Stimulated activated CD8-positive, alpha-beta memory T cell treated with anti-CD3 and anti-CD28 coated beads, Interleukin-4, amount 100 ng/mL, for 24 hours (primary cell): ENCODE measurements around the gene GGA3.
"Not testable (repeated sequence)": the region's sequence is repeated elsewhere in the genome, so short reads cannot be mapped to it uniquely, and the experiment has no call there.

ENCODE experiments used
- DNase-seq: peaks from one replicate; pipeline ENCODE4 v3.0.0-alpha.2; 2020; ENCODE audit warnings: low read depth

GGA3 gene, protein sequence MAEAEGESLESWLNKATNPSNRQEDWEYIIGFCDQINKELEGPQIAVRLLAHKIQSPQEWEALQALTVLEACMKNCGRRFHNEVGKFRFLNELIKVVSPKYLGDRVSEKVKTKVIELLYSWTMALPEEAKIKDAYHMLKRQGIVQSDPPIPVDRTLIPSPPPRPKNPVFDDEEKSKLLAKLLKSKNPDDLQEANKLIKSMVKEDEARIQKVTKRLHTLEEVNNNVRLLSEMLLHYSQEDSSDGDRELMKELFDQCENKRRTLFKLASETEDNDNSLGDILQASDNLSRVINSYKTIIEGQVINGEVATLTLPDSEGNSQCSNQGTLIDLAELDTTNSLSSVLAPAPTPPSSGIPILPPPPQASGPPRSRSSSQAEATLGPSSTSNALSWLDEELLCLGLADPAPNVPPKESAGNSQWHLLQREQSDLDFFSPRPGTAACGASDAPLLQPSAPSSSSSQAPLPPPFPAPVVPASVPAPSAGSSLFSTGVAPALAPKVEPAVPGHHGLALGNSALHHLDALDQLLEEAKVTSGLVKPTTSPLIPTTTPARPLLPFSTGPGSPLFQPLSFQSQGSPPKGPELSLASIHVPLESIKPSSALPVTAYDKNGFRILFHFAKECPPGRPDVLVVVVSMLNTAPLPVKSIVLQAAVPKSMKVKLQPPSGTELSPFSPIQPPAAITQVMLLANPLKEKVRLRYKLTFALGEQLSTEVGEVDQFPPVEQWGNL

DNA sequence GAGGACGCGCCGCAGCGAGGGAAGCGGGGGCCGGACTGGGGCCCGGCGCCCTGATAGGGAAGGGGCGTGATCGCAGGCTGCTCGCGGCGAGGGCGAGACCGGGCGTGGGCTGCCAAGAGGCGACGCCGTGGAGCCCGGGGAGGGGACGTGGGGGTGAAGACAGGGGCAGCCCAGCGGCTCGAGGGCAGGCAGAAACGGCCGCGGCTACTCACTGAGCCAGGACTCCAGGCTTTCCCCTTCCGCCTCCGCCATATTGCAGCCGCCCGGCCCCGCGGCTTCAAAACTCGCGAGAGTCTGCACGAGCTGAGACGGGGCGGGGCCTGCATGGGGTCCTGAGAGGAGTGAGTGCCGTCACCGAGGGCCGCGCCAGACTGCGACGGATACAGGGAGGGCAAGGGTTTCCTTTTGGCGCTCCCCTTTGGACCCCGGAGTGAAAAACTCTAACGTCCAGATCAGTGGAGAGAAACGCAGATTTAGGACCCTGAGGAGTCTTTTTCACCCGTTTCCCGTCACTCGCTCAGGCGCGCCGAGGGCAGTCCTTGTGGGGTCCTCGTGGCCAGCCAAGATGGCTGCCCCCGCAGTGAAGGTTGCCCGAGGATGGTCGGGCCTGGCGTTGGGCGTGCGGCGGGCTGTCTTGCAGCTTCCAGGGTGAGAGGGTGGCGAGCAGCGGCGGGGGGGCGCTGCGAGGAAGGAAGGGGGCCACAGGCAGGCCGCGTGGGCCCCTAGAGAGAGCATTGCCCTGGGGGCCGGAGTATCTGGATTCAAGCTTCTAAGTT is at the start of gene GGA3, which contains the start of gene MRPS7:
GGA3 (minus strand) TSS at position 271 of the 776 bp plus-strand sequence; CDS start at position 252, 19 bp downstream.
MRPS7 (plus strand) TSS at position 544 of the 776 bp plus-strand sequence; CDS start at position 566, 22 bp downstream.
- DNase-seq, result peak; percentile 90

- no peak for DNase-seq
Measured at GRCh38 chr17:75308732-75309629, 47.6 kb upstream of the GGA3 start.

- no peak for DNase-seq
Measured at GRCh38 chr17:75307957-75308731, 46.7 kb upstream of the GGA3 start.

- DNase-seq, result no peak
Measured at GRCh38 chr17:75301502-75302206, 40.2 kb upstream of the GGA3 start.

DNA sequence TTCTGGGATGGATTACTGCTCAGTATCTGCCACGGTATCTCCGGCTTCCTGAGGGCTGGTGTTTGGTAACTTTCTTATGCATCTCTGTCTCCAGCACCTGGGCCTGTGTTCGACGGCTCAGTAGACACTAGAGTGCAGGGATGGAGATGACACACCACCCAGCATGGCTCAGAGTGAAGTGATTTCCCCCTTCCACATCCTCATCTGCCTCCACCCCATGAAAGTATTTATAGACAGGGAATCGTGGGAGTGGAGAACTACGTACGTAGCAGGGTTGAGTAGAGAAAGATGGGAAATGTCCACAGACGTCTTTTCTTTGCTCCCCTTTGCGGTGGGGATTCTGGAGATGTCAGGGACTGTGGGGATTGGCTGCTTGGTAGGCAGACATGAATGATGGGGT is 39.6 kb upstream of the GGA3 start:
- no peak for DNase-seq

DNA sequence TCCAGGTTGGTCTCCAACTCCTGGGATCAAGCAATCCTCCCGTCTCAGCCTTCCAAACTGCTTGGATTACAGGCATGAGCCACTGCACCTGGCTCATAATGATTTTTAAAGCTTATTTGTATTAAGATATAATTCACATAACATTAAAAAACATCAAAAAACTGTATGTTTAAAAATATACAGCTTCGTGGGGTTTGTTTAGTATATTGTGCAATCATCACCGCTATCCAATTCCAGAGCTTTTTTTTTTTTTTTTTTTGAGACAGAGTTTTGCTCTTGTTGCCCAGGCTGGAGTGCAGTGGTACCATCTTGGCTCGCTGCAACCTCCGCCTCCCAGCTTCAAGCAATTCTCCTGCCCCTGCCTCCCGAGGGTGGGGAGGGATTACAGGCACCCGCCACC is 38.9 kb upstream of the GGA3 start:
- no peak for DNase-seq

DNA sequence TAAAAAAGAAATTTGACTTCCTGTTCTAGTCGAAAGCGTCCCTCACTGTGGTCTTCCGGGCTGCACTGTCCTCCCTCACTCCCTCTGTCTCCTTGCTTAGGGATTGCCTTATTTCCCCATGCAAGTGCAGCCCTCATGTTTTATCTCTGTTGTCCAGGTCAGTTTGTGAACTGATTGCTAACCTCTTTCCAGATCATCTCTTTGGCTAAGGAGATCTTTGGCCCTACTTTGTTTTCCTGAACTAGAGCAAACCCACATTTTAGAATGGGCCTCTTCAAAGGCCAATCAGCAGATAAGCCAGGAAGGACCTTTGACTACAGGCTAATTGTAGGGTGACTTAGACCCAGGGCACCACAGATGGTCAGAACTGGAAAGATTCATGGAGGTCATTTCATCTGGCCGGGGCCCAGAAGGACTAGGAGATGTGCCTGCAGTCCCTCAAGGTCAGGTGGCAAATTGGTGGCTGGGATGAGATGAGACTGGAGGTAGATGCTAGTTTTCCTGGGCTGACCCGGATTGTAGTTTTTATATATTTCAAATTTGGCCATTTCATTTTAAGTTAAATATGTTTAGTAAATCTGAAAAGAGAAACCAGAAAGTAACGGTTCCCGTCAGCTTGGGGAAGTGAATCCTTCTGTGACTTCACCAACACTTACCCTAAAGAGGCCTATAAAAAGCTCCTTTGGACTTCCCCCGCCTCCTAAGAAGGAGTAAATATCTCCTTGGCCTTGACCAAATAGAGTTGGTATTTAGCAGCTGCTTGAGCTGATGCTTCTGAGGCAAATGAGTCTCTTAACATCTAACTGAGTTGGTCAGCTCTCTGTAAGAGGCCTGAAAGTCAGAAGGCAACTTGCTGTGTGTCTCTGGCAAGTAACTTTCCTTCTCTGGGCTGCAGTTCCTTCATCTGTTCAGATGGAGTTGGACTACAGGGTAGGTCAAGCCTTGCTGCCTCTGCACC is 34.1 kb upstream of the GGA3 start:
- DNase-seq, result no peak

GRCh38 chr17:75292810-75293448 is 31.5 kb upstream of the GGA3 start:
- DNase-seq, result not testable (repeated sequence)

DNA sequence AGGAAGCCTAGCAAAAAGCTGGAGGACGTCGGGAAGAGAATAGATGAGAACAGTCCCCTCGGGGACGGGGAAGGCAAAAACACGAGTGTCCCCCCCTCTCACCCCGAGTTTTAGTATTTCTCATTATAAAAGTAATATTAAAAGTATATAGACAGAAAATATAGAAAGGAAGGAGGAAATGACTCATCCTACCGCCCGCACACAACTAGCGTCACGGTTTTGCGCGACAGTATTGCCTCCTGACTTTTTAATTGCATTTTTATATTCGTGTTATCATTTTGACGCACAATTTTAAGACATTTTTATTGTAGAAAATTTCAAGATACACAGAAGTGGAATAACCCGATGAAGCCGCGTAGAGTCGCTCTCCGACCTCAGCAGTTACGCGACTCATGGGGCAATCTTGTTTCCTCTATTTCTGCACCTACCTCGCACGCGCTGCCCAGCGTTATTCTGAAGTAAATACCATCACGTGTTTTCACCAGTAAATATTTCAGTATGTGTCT is 28.5 kb upstream of the GGA3 start:
- DNase-seq, result peak; percentile 42

DNA sequence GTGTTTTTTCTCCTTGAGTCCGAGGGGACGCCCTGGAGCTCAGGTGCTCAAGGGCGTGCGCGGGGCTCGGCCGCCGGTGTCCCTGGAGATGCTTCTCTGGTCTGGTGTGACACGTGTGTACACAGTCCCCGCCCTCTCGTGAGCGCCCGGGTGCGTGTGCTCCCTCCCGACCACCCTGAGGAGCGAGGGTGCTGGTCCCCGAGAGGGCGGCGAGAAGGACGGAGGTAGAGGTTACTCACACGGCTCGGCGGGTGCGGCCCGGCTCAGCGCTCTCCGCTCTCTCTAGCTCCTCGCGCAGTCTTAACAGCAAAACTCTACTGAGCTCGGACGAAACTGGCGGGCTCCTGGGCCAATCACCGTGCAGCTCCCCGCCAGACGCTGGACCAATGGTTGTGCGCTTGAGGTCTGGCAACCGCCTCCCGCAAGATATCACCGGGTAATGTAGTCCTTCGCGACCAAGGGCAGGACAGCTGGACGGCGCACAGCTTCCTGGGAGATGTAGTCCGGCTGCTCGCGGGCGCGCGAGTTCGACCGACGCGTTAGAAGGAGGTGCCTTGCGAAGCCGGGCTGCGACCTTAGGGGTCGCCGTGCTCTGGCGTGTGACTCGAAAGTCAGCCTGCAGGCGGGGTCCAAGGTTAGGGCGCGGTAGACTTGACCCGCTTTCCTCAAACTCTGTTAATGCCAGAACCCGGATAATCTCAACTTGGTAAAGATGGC is 27.9 kb upstream of the GGA3 start, which contains the start of gene SLC25A19:
SLC25A19 (minus strand) TSS at position 319 of the 717 bp plus-strand sequence. CDS start 2,669 bp downstream, outside the sequence.
- peak; percentile 92 for DNase-seq

- DNase-seq, result peak; percentile 35
Measured at GRCh38 chr17:75288770-75289114, 27.3 kb upstream of the GGA3 start.

- no peak for DNase-seq
Measured at GRCh38 chr17:75288359-75288758, 27.0 kb upstream of the GGA3 start.

DNA sequence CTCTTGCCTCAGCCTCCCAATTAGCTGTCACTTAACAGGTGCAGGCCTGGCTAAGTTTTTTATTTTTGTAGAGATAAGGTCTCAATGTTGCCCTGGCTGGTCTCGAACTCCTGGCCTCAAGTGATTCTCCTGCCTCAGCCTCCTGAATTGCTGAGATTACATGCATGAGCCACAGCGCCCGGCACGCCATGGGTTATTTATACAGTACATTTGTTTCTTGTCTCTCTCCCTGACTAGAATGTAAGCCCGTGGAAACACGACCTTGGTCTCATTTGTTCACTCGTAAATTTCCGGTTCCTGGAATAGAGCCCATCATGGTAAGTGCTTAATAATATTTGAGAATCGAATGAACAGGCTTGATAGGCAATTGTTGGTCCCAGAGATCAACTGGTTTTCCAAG is 25.8 kb upstream of the GGA3 start:
- no peak for DNase-seq

DNA sequence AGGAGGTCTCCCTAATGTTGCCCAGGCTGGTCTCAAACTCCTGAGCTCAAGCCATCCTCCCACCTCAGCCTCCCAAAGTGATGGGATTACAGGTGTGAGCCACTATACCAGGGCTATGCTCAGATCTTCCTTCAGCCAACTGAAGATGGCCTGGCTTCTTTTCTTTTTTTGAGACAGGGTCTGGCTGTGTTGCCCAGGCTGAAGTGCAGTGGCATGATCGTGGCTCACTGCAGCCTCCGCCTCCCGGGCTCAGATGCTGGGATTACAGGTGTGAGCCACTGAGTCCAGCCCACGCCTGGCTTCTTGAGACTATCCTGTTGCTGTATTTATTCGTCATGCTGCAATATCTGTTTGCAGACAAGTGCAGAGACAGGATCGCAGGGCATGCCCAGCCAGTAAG is 23.7 kb upstream of the GGA3 start:
- no peak for DNase-seq

DNA sequence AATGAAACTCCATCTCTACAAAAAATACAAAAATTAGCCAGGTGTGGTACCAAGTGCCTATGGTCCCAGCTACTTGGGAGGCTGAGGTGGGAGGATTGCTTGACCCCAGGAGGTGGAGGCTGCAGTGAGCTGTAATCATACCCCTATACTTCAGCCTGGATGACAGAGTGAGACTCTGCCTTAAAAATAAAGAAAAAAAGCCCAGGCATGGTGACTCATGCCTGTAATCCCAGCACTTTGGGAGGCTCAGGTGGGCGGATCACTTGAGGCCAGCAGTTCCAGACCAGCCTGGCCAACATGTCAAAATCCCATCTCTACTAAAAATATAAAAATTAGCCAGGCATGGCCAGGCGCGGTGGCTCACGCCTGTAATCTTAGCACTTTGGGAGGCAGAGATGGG is 18.8 kb upstream of the GGA3 start:
- not testable (repeated sequence) for DNase-seq

GRCh38 chr17:75277664-75278071 is 16.3 kb upstream of the GGA3 start:
- no peak for DNase-seq

GRCh38 chr17:75273977-75274708 is 12.7 kb upstream of the GGA3 start:
- DNase-seq, result no peak
